Measurements from ENCODE around the gene RAB44. TPM values are rescaled to one million over a fixed set of nuclear protein-coding genes. Genes with fewer than 3 reads are reported as not detected.

RAB44 gene
- total and polyA plus RNA-seq, 2 donors from 2014 or later = 1.5 TPM; not detected in 1

GRCh38 chr6:36751091-36751490, 53.5 kb downstream of the RAB44 start:
- TF ChIP-seq, protein P1, sequence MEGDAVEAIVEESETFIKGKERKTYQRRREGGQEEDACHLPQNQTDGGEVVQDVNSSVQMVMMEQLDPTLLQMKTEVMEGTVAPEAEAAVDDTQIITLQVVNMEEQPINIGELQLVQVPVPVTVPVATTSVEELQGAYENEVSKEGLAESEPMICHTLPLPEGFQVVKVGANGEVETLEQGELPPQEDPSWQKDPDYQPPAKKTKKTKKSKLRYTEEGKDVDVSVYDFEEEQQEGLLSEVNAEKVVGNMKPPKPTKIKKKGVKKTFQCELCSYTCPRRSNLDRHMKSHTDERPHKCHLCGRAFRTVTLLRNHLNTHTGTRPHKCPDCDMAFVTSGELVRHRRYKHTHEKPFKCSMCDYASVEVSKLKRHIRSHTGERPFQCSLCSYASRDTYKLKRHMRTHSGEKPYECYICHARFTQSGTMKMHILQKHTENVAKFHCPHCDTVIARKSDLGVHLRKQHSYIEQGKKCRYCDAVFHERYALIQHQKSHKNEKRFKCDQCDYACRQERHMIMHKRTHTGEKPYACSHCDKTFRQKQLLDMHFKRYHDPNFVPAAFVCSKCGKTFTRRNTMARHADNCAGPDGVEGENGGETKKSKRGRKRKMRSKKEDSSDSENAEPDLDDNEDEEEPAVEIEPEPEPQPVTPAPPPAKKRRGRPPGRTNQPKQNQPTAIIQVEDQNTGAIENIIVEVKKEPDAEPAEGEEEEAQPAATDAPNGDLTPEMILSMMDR (IDR thresholded peaks at IDR 0.05; ENCODE audit: borderline replicate concordance, extremely low read depth, insufficient read depth) = no peak
- Histone ChIP-seq H3K4me3 (ENCODE audit: low read length in 3 of 3) (no peak overlapping the region), H3K27ac (ENCODE audit: low read depth in 2 of 2, low read length in 2 of 2) (no peak overlapping the region), H3K9me3 (ENCODE audit: control insufficient read depth in 2 of 3, insufficient read depth in 1 of 3, low read length in 3 of 3) (peaks cover 0 to 10% (median 0%) of the 10 kb centered on the region in 3 donors), H3K27me3 (ENCODE audit: control insufficient read depth, insufficient read depth, low read length) (no peaks in the 10 kb centered on the region), H3K9ac (ENCODE audit: low read length in 3 of 3) (no peak overlapping the region), H3K36me3 (ENCODE audit: control insufficient read depth in 2 of 3, insufficient read depth in 3 of 3, low read length in 3 of 3) (no peaks in the 10 kb centered on the region), H3K4me1 (ENCODE audit: control insufficient read depth in 2 of 3, insufficient read depth in 2 of 3, low read depth in 1 of 3, low read length in 3 of 3) (peaks cover 0 to 5% (median 5%) of the 10 kb centered on the region in 3 donors)
- intact Hi-C loops (cut with DNase I) = loop anchor here (10.0 kb wide), 1 partner anchor 136 kb away; no protein-coding TSS in a partner anchor
- no peak for DNase-seq
- FAIRE-seq = no peak

DNA sequence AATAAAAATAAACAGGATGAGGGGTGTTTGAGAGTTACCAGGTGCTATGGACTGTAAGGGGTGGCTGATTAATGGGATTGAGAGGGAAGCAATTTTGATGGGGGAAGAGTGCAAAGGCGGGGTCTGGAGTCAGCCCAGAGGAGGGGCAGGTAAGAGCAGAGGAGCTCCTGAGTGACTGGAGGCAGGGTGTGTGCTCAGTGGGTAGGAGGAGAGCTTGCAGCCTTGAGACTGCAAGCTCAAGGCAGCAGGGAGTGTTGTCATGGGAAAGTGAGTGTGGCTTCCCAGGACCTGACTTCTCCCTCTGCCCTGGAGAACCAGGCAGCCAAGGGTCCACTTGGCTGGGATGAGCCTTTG, 54.2 kb downstream of the RAB44 start:
- Histone ChIP-seq H3K4me1 (ENCODE audit: control insufficient read depth in 2 of 3, insufficient read depth in 2 of 3, low read depth in 1 of 3, low read length in 3 of 3) (peaks cover 0 to 5% (median 5%) of the 10 kb centered on the region in 3 donors), H3K9ac (ENCODE audit: low read length in 3 of 3) (no peak overlapping the region), H3K27me3 (ENCODE audit: control insufficient read depth, insufficient read depth, low read length) (no peaks in the 10 kb centered on the region), H3K9me3 (ENCODE audit: control insufficient read depth in 2 of 3, insufficient read depth in 1 of 3, low read length in 3 of 3) (peaks cover 0 to 10% (median 0%) of the 10 kb centered on the region in 3 donors), H3K36me3 (ENCODE audit: control insufficient read depth in 2 of 3, insufficient read depth in 3 of 3, low read length in 3 of 3) (no peaks in the 10 kb centered on the region), H3K27ac (ENCODE audit: low read depth in 2 of 2, low read length in 2 of 2) (no peak overlapping the region), H3K4me3 (ENCODE audit: low read length in 3 of 3) (no peak overlapping the region)
- intact Hi-C loops (cut with DNase I) = loop anchor here (10.0 kb wide), 1 partner anchor 137 kb away; no protein-coding TSS in a partner anchor
- DNase-seq (no peak), FAIRE-seq (no peak)
- TF ChIP-seq, protein P1 (IDR thresholded peaks at IDR 0.05; ENCODE audit: borderline replicate concordance, extremely low read depth, insufficient read depth) = no peak

GRCh38 chr6:36752187-36752885, 54.7 kb downstream of the RAB44 start:
- DNase-seq = no peak
- H3K27ac ChIP-seq (ENCODE audit: low read depth in 2 of 2, low read length in 2 of 2) = no peak overlapping the region
- intact Hi-C loops (cut with DNase I) = loop anchor here (10.0 kb wide), 1 partner anchor 138 kb away; no protein-coding TSS in a partner anchor
- no peaks in the 10 kb centered on the region for H3K27me3 ChIP-seq (ENCODE audit: control insufficient read depth, insufficient read depth, low read length)
- H3K9ac ChIP-seq (ENCODE audit: low read length in 3 of 3) = no peak overlapping the region
- TF ChIP-seq, protein P1 (IDR thresholded peaks at IDR 0.05; ENCODE audit: borderline replicate concordance, extremely low read depth, insufficient read depth) = no peak
- H3K4me1 ChIP-seq (ENCODE audit: control insufficient read depth in 2 of 3, insufficient read depth in 2 of 3, low read depth in 1 of 3, low read length in 3 of 3) = peaks cover 0 to 5% (median 5%) of the 10 kb centered on the region in 3 donors
- H3K4me3 ChIP-seq (ENCODE audit: low read length in 3 of 3) = no peak overlapping the region
- no peak for FAIRE-seq
- H3K36me3 ChIP-seq (ENCODE audit: control insufficient read depth in 2 of 3, insufficient read depth in 3 of 3, low read length in 3 of 3) = no peaks in the 10 kb centered on the region
- peaks cover 0 to 10% (median 0%) of the 10 kb centered on the region in 3 donors for H3K9me3 ChIP-seq (ENCODE audit: control insufficient read depth in 2 of 3, insufficient read depth in 1 of 3, low read length in 3 of 3)
